Peyer's patch (tissue), 4 donors: ENCODE data around the gene NUP98.

Experiments
- CTCF ChIP-seq, 6 experiments: fragments of 450-650 bp in 4 of 6; fragments of 200-600 bp in 2 of 6; sonication (generic) in 1 of 6; IDR thresholded peaks; one replicate each; pipeline ENCODE4 v1.5.1; 2017 to 2019; ENCODE audit warnings: antibody characterized with exemption in 6 of 6, mild to moderate bottlenecking in 3 of 6, moderate library complexity in 1 of 6
- POLR2A ChIP-seq, 2 donors: fragments of 450-650 bp; IDR thresholded peaks; one replicate each; pipeline ENCODE4 v1.5.1; 2017; ENCODE audit warnings: antibody characterized with exemption in 2 of 2, mild to moderate bottlenecking in 2 of 2, moderate library complexity in 2 of 2

- TF ChIP-seq CTCF (IDR thresholded peaks at IDR 0.05) (no peak), POLR2A (IDR thresholded peaks at IDR 0.05) (no peak)
These were observed 41.1 kb upstream of the NUP98 start for GRCh38 chr11:3838504-3838903.
